Measurements from ENCODE around the gene PHYKPL.

The PHYKPL gene

GRCh38 chr5:178222292-178222691, 10.3 kb downstream of the PHYKPL start:
- no peak for DNase-seq

GRCh38 chr5:178221853-178222252, 10.7 kb downstream of the PHYKPL start:
- no peak for DNase-seq

- DNase-seq: no peak
These were observed 11.3 kb downstream of the PHYKPL start for GRCh38 chr5:178221282-178221681.

GRCh38 chr5:178218827-178219226, 13.8 kb downstream of the PHYKPL start:
- DNase-seq: no peak

GRCh38 chr5:178218237-178218776, 14.3 kb downstream of the PHYKPL start:
- DNase-seq: no peak

- DNase-seq: no peak
These were observed 15.8 kb downstream of the PHYKPL start for GRCh38 chr5:178216779-178217178.

GRCh38 chr5:178216088-178216534, 16.5 kb downstream of the PHYKPL start:
- no peak for DNase-seq

- no peak for DNase-seq
These were observed 17.2 kb downstream of the PHYKPL start for GRCh38 chr5:178215280-178216002.

- no peak for DNase-seq
These were observed 18.3 kb downstream of the PHYKPL start for GRCh38 chr5:178214160-178214803.

- no peak for DNase-seq
These were observed 18.9 kb downstream of the PHYKPL start for GRCh38 chr5:178213748-178214151.

GRCh38 chr5:178213003-178213461, 19.6 kb downstream of the PHYKPL start:
- no peak for DNase-seq

- no peak for DNase-seq
These were observed 20.2 kb downstream of the PHYKPL start for GRCh38 chr5:178212241-178213002.

- DNase-seq: no peak
These were observed 21.2 kb downstream of the PHYKPL start for GRCh38 chr5:178211095-178212048.

- DNase-seq: no peak
These were observed 21.9 kb downstream of the PHYKPL start for GRCh38 chr5:178210686-178211085.

GRCh38 chr5:178210073-178210535, 22.5 kb downstream of the PHYKPL start:
- no peak for DNase-seq

GRCh38 chr5:178209334-178210072, 23.1 kb downstream of the PHYKPL start:
- no peak for DNase-seq

GRCh38 chr5:178208540-178209227, 23.9 kb downstream of the PHYKPL start:
- no peak for DNase-seq

GRCh38 chr5:178207917-178208280, 24.7 kb downstream of the PHYKPL start:
- no peak for DNase-seq

GRCh38 chr5:178207183-178207916, 25.3 kb downstream of the PHYKPL start:
- DNase-seq: peak; percentile 17
